Neural crest cell (in vitro differentiated cells): ENCODE data around the gene DOCK7. TPM values are rescaled to one million over a fixed set of nuclear protein-coding genes. Genes with fewer than 3 reads are reported as not detected.
A peak's percentile ranks its signal among the peaks of the same experiment; 100 is the strongest.

Source experiments
- DNase-seq: peaks from one replicate; pipeline ENCODE4 v3.0.0; 2021; ENCODE audit warnings: low read depth, mixed read lengths, low spot score
- H3K27ac Mint-ChIP-seq: one replicate; pipeline ENCODE4 v1.8.0; 2021; ENCODE audit warnings: mild to moderate bottlenecking, mixed read lengths; ENCODE audit not compliant: unreplicated experiment
- H3K27me3 Mint-ChIP-seq: 2 replicates; pipeline ENCODE4 v1.8.0; 2021; ENCODE audit warnings: low read depth, mild to moderate bottlenecking, mixed read lengths
- H3K36me3 Mint-ChIP-seq: 2 replicates; pipeline ENCODE4 v1.8.0; 2021; ENCODE audit warnings: low read depth, mild to moderate bottlenecking, mixed read lengths
- H3K4me1 Mint-ChIP-seq: 2 replicates; pipeline ENCODE4 v1.8.0; 2021; ENCODE audit warnings: mixed read lengths
- H3K4me3 Mint-ChIP-seq: one replicate; pipeline ENCODE4 v1.8.0; 2021; ENCODE audit warnings: mild to moderate bottlenecking, mixed read lengths
- H3K9me3 Mint-ChIP-seq: 2 replicates; pipeline ENCODE4 v1.8.0; 2021; ENCODE audit warnings: mixed read lengths
- CTCF ChIP-seq: fragments of 200-600 bp; sonication (generic); conservative IDR thresholded peaks from 2 replicates; pipeline ENCODE4 v1.5.0; 2021; ENCODE audit warnings: antibody characterized with exemption, mild to moderate bottlenecking
- total RNA-seq: library from RNA; stranded (reverse); gene quantifications from 2 replicates; pipeline ENCODE4 v1.2.1, GENCODE V29; 2021

DOCK7 gene
- total RNA-seq, 1 donor from 2014 or later = 79.8 TPM

DNA sequence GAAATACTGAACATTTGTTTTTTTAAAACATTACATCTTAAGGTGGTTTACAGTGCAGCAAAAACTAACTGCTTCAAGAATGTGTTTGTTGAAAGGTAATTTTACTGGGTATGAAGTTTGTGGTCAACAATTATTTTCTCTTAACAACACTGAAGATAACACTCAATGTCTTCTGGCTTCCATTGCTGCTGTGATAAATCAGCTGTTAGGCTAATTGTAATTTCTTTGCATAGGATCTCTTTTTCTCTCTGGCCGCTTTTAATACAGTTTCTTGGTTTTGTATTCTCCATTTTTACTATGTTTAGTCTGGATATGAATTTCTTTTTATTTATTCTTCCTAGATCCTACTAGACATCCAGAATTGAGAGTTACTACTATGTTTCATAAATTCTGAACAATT lies 44.9 kb downstream of the DOCK7 start:
- Mint-ChIP-seq H3K4me3 (no peak overlapping the region), H3K36me3 (peaks cover 43% of the 10 kb centered on the region), H3K9me3 (peaks cover 12% of the 10 kb centered on the region), H3K27ac (no peak overlapping the region), H3K4me1 (no peaks in the 10 kb centered on the region), H3K27me3 (no peaks in the 10 kb centered on the region)
- no peak for TF ChIP-seq CTCF
- DNase-seq = no peak

DNA sequence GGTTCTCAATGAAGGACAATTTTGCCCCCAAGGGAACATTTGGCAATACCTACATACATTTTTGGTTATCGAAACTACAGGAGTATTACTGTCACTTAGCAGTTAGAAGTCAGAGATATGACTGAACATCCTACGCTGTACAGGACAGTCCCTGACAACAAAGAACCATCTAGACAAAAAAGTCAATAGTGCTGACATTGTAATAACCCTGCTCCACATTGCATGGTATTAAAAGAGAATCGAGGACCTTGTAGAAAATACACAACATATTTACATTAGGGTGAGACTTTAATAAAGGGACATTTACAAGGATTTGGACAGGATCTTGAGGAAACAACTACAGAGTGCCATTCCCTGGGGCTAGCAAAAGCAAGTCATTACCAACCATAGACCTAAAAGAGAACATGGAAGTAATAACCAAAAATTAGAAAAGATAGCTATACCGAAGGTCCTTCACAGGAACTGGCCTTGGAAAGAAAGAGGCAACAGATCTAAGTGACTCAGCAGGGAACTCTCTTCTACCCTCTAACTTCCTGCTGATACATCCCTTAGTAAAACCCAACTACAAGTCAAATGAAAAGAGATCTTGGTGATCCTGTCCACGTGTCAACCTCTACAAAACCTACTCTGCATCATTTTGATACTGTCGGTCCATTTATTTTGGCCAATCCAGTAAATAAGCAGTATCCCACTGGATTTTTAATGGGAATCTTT lies 50.6 kb downstream of the DOCK7 start:
- no peak for DNase-seq
- no peaks in the 10 kb centered on the region for H3K27me3 Mint-ChIP-seq
- peaks cover 36% of the 10 kb centered on the region for H3K36me3 Mint-ChIP-seq
- TF ChIP-seq CTCF = no peak
- H3K4me3 Mint-ChIP-seq = no peak overlapping the region
- H3K27ac Mint-ChIP-seq = no peak overlapping the region
- peaks cover 11% of the 10 kb centered on the region for H3K9me3 Mint-ChIP-seq
- H3K4me1 Mint-ChIP-seq = no peaks in the 10 kb centered on the region

- Mint-ChIP-seq H3K4me3 (no peak overlapping the region), H3K9me3 (peaks cover 2% of the 10 kb centered on the region), H3K27ac (no peak overlapping the region), H3K27me3 (no peaks in the 10 kb centered on the region), H3K4me1 (no peaks in the 10 kb centered on the region), H3K36me3 (peaks cover 31% of the 10 kb centered on the region)
- no peak for DNase-seq
- TF ChIP-seq CTCF = no peak
These were observed 59.7 kb downstream of the DOCK7 start for GRCh38 chr1:62628506-62628905.

GRCh38 chr1:62625415-62625814 lies 62.8 kb downstream of the DOCK7 start:
- TF ChIP-seq CTCF = no peak
- no peaks in the 10 kb centered on the region for H3K27me3 Mint-ChIP-seq
- H3K36me3 Mint-ChIP-seq = peaks cover 18% of the 10 kb centered on the region
- H3K4me1 Mint-ChIP-seq = no peaks in the 10 kb centered on the region
- no peak overlapping the region for H3K4me3 Mint-ChIP-seq
- no peak overlapping the region for H3K27ac Mint-ChIP-seq
- no peak for DNase-seq
- no peaks in the 10 kb centered on the region for H3K9me3 Mint-ChIP-seq

- H3K27me3 Mint-ChIP-seq = no peaks in the 10 kb centered on the region
- H3K27ac Mint-ChIP-seq = peak overlapping the region; percentile 61
- no peak for TF ChIP-seq CTCF
- no peaks in the 10 kb centered on the region for H3K9me3 Mint-ChIP-seq
- H3K4me3 Mint-ChIP-seq = no peak overlapping the region
- H3K4me1 Mint-ChIP-seq = no peaks in the 10 kb centered on the region
- H3K36me3 Mint-ChIP-seq = peaks cover 14% of the 10 kb centered on the region
- DNase-seq = no peak
These were observed 66.3 kb downstream of the DOCK7 start for GRCh38 chr1:62621907-62622306.
